Nephron progenitor cell (in vitro differentiated cells): ENCODE results near the gene DPP10.

Experiments used
- DNase-seq: peaks from one replicate; pipeline ENCODE4 v3.0.0; 2021
- H3K27ac Mint-ChIP-seq: 2 replicates; pipeline ENCODE4 v1.8.0; 2021; ENCODE audit warnings: mild to moderate bottlenecking, moderate library complexity, mixed read lengths
- H3K27me3 Mint-ChIP-seq: 2 replicates; pipeline ENCODE4 v1.8.0; 2021; ENCODE audit warnings: mild to moderate bottlenecking, low read depth, mixed read lengths; ENCODE audit not compliant: poor library complexity
- H3K36me3 Mint-ChIP-seq: 2 replicates; pipeline ENCODE4 v1.8.0; 2021; ENCODE audit warnings: low read depth, mixed read lengths
- H3K4me1 Mint-ChIP-seq: 2 replicates; pipeline ENCODE4 v1.8.0; 2021; ENCODE audit warnings: mixed read lengths
- H3K4me3 Mint-ChIP-seq: 2 replicates; pipeline ENCODE4 v1.8.0; 2021; ENCODE audit warnings: mild to moderate bottlenecking, moderate library complexity, mixed read lengths
- H3K9me3 Mint-ChIP-seq: 2 replicates; pipeline ENCODE4 v1.8.0; 2021; ENCODE audit warnings: mild to moderate bottlenecking, moderate library complexity, mixed read lengths
- CTCF ChIP-seq: fragments of 200-600 bp; sonication (generic); IDR thresholded peaks from 2 replicates; pipeline ENCODE4 v1.5.0; 2021; ENCODE audit warnings: antibody characterized with exemption

DPP10 gene

DNA sequence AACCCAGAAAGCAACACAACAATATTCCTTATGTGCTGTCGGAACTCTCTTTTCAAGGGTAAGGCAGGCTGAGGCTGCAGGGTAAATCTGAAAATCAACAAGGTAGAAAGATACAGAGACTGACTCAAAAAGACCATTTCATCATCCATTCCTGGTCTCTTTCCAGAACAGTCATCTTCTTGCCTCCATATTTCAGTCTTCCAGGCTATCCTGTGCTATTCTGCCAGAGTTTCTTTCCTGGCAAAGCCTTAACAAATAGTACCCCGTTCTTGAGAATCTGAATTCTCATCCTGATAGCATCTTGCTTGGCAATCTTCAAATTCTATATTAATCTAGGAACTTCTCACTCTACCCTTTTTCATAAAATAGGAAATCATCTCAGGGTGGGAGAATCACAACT, 15.5 kb downstream of the DPP10 start:
- TF ChIP-seq CTCF = no peak
- Mint-ChIP-seq H3K36me3 (no peaks in the 10 kb centered on the region), H3K4me1 (no peaks in the 10 kb centered on the region)

GRCh38 chr2:114461116-114461515, 18.7 kb downstream of the DPP10 start:
- H3K4me1 Mint-ChIP-seq = no peaks in the 10 kb centered on the region
- H3K4me3 Mint-ChIP-seq = no peak overlapping the region
- no peak for DNase-seq
- no peaks in the 10 kb centered on the region for H3K9me3 Mint-ChIP-seq
- no peak for TF ChIP-seq CTCF
- H3K27ac Mint-ChIP-seq = no peak overlapping the region
- H3K27me3 Mint-ChIP-seq = peaks cover 6% of the 10 kb centered on the region
- no peaks in the 10 kb centered on the region for H3K36me3 Mint-ChIP-seq

More for the DNA sequence above, 15.5 kb downstream of the DPP10 start:
- no peak overlapping the region for H3K27ac Mint-ChIP-seq
- H3K9me3 Mint-ChIP-seq = no peaks in the 10 kb centered on the region
- H3K4me3 Mint-ChIP-seq = no peak overlapping the region
- DNase-seq = no peak
- peaks cover 11% of the 10 kb centered on the region for H3K27me3 Mint-ChIP-seq

DNA sequence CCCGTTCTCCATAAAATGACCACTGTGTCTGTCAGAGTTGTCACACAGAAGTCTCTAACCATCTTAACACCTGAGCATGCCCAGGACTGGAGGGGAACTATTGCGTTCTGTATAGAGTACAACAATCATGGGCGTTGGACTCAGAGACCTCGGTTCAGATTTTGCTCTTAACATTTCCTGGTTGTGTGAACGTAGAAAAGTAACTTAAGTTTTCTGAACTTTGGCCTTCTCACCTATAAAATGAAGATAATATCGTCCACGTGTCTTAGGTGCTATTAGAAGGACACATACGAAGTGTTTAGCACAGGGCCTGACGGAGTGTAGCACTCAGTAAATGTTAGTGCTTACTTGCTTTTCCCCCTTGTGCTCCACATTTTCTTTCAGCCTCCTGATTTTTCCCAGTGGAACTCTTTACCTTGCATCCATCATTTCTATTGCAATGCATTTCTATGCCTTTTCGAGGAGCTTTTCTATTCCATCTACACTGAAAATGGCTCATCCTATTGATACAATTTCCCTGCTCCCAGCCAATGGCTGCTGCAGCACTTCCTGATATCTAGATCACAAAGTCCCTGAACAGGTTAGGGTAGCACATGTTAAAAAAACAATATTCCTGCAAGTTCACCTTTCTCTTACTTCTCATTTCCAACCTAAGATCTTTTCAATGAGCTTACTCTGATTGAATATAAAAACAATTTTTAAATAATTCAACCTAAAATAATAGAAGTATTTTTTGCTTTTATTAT, 22.7 kb downstream of the DPP10 start:
- H3K36me3 Mint-ChIP-seq = no peaks in the 10 kb centered on the region
- H3K4me3 Mint-ChIP-seq = no peak overlapping the region
- DNase-seq = no peak
- peaks cover 3% of the 10 kb centered on the region for H3K27me3 Mint-ChIP-seq
- no peaks in the 10 kb centered on the region for H3K9me3 Mint-ChIP-seq
- peaks cover 6% of the 10 kb centered on the region for H3K4me1 Mint-ChIP-seq
- no peak for TF ChIP-seq CTCF
- H3K27ac Mint-ChIP-seq = no peak overlapping the region

DNA sequence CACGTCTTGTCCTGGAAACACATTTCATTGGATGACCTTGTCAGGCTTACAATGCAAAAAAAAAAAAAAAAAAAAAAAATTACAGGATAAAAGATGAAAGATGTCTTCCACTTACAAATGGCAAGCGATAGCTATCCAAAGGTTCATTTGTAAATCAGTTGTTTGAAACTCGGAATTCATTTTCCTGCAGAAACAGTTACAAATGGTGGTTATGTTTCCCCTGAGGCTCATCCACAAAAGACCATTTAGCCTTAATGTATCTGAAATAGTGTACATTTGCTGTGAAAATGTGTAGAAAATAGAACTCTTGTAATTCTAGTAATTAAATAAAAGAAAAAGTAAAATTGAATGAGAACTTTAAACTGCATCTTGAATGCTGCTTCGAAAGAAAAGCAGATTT, 25.9 kb downstream of the DPP10 start:
- H3K27ac Mint-ChIP-seq = no peak overlapping the region
- H3K27me3 Mint-ChIP-seq = no peaks in the 10 kb centered on the region
- H3K4me1 Mint-ChIP-seq = peaks cover 19% of the 10 kb centered on the region
- no peaks in the 10 kb centered on the region for H3K9me3 Mint-ChIP-seq
- no peak overlapping the region for H3K4me3 Mint-ChIP-seq
- TF ChIP-seq CTCF = no peak
- no peaks in the 10 kb centered on the region for H3K36me3 Mint-ChIP-seq
- no peak for DNase-seq

DNA sequence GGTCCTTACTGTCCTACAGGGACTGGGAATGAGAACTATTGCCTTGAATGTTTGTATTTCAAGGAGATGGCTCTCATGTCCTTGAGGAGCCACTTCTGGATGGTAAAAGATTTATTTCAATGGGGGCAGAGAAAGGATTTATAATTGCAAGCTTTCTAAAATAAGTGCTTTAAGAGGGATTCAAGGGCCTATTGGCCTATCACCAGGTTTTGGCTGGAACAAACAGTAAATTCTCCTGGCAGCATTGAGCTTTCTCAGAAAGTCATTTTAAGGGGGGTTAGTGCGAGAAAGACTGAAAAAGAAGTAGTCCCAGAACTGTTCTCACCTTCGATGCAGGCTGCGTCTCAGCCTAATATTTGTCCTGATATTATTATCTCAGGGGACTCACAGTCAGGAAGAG, 29.8 kb downstream of the DPP10 start:
- Mint-ChIP-seq H3K27ac (no peak overlapping the region), H3K4me1 (peaks cover 26% of the 10 kb centered on the region), H3K9me3 (no peaks in the 10 kb centered on the region), H3K36me3 (no peaks in the 10 kb centered on the region), H3K4me3 (no peak overlapping the region), H3K27me3 (no peaks in the 10 kb centered on the region)
- TF ChIP-seq CTCF = no peak
- no peak for DNase-seq

DNA sequence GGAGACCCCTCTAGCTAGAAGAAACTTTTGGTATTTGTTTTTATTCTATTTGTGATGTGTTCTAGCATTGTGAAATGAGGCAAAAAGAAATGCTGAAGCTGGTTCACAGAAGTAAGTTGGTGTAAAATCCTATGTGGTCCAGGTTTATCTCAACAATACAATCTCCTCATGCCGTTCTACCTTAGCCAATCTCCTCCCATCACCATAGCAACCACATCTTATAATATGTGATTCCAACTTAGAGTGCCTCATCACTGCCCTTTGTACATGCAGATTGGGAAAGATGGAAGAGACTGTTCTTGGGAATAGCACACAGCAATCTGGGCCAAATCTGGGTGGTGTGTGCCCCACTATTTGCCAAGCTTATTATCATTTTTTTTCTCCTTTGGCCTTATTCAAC, 30.3 kb downstream of the DPP10 start:
- Mint-ChIP-seq H3K27ac (no peak overlapping the region), H3K4me3 (no peak overlapping the region), H3K27me3 (no peaks in the 10 kb centered on the region), H3K36me3 (no peaks in the 10 kb centered on the region), H3K4me1 (peaks cover 26% of the 10 kb centered on the region), H3K9me3 (no peaks in the 10 kb centered on the region)
- DNase-seq = no peak
- no peak for TF ChIP-seq CTCF
